ENCODE results near the gene PARP14.
"Not testable (repeated sequence)": the region's sequence is repeated elsewhere in the genome, so short reads cannot be mapped to it uniquely, and the experiment has no call there.

The PARP14 gene

GRCh38 chr3:122680475-122681283 lies at the start of gene PARP14:
Gene PARP14, plus strand, starts transcription at chr3:122680839. Its CDS starts 45 bp downstream, at chr3:122680884.
- no peak for DNase-seq (ENCODE audit: low read depth, low spot score)
- peak within 1 kb of the TSS; percentile 49 for H3K27ac ChIP-seq

GRCh38 chr3:122635789-122636188 lies 44.9 kb upstream of the PARP14 start:
- no peak for DNase-seq (ENCODE audit: low read depth, low spot score)
- peak overlapping the region; percentile 41 for H3K27ac ChIP-seq

GRCh38 chr3:122636697-122637096 lies 43.9 kb upstream of the PARP14 start:
- DNase-seq (ENCODE audit: low read depth, low spot score), result peak; percentile 51
- peak overlapping the region; percentile 41 for H3K27ac ChIP-seq

GRCh38 chr3:122640437-122640999 lies 40.1 kb upstream of the PARP14 start:
- no peak for DNase-seq (ENCODE audit: low read depth, low spot score)
- H3K27ac ChIP-seq, result no peak overlapping the region

- no peak overlapping the region for H3K27ac ChIP-seq
- DNase-seq (ENCODE audit: low read depth, low spot score), result no peak
Observed at GRCh38 chr3:122642935-122643334, 37.7 kb upstream of the PARP14 start.

GRCh38 chr3:122646146-122646988 lies 34.3 kb upstream of the PARP14 start:
- H3K27ac ChIP-seq, result no peak overlapping the region
- no peak for DNase-seq (ENCODE audit: low read depth, low spot score)

GRCh38 chr3:122651233-122651907 lies 29.3 kb upstream of the PARP14 start:
- DNase-seq (ENCODE audit: low read depth, low spot score); H3K27ac ChIP-seq: not testable (repeated sequence)

- not testable (repeated sequence) for DNase-seq (ENCODE audit: low read depth, low spot score); H3K27ac ChIP-seq
Observed at GRCh38 chr3:122651962-122652361, 28.7 kb upstream of the PARP14 start.

- not testable (repeated sequence) for H3K27ac ChIP-seq; DNase-seq (ENCODE audit: low read depth, low spot score)
Observed at GRCh38 chr3:122658336-122658735, 22.3 kb upstream of the PARP14 start.

- DNase-seq (ENCODE audit: low read depth, low spot score), result no peak
- no peak overlapping the region for H3K27ac ChIP-seq
Observed at GRCh38 chr3:122660297-122660974, 20.2 kb upstream of the PARP14 start.

GRCh38 chr3:122661633-122662032 lies 19.0 kb upstream of the PARP14 start:
- DNase-seq (ENCODE audit: low read depth, low spot score), result no peak
- no peak overlapping the region for H3K27ac ChIP-seq

GRCh38 chr3:122662505-122662904 lies 18.1 kb upstream of the PARP14 start:
- DNase-seq (ENCODE audit: low read depth, low spot score), result no peak

GRCh38 chr3:122665226-122665786 lies 15.3 kb upstream of the PARP14 start:
- DNase-seq (ENCODE audit: low read depth, low spot score), result no peak
- H3K27ac ChIP-seq, result no peak overlapping the region

More at GRCh38 chr3:122662505-122662904, 18.1 kb upstream of the PARP14 start:
- H3K27ac ChIP-seq, result no peak overlapping the region

- no peak for DNase-seq (ENCODE audit: low read depth, low spot score)
Observed at GRCh38 chr3:122665881-122666280, 14.8 kb upstream of the PARP14 start.

GRCh38 chr3:122668930-122669730 lies 11.5 kb upstream of the PARP14 start:
- H3K27ac ChIP-seq, result no peak overlapping the region
- DNase-seq (ENCODE audit: low read depth, low spot score), result no peak

More at GRCh38 chr3:122665881-122666280, 14.8 kb upstream of the PARP14 start:
- H3K27ac ChIP-seq, result no peak overlapping the region

GRCh38 chr3:122671553-122671952 lies 9.1 kb upstream of the PARP14 start:
- no peak for DNase-seq (ENCODE audit: low read depth, low spot score)
- H3K27ac ChIP-seq, result no peak overlapping the region

GRCh38 chr3:122674339-122674738 lies 6.3 kb upstream of the PARP14 start:
- H3K27ac ChIP-seq, result no peak overlapping the region
- no peak for DNase-seq (ENCODE audit: low read depth, low spot score)

- DNase-seq (ENCODE audit: low read depth, low spot score), result no peak
- no peak overlapping the region for H3K27ac ChIP-seq
Observed at GRCh38 chr3:122676759-122677158, 3.9 kb upstream of the PARP14 start.

GRCh38 chr3:122677216-122677615 lies 3.4 kb upstream of the PARP14 start:
- H3K27ac ChIP-seq, result no peak overlapping the region
- DNase-seq (ENCODE audit: low read depth, low spot score), result no peak

Data from epithelial cell of prostate (primary cell).